AG09319 (cell line): ENCODE data around the gene KCNIP3.

ENCODE experiments used
- DNase-seq: peaks from one replicate; pipeline ENCODE4 v3.0.0-alpha.2; 2010; ENCODE audit warnings: low read depth; ENCODE audit errors: extremely low read depth
- TF ChIP-seq, protein P1 (sequence below): IDR thresholded peaks from 2 replicates; pipeline ENCODE4 v1.5.1; 2011; ENCODE audit warnings: low read depth, mild to moderate bottlenecking, inconsistent platforms, low read length, moderate library complexity

Gene KCNIP3

GRCh38 chr2:95296880-95297487 lies at the start of gene KCNIP3:
KCNIP3 (plus strand) TSS chr2:95297347; CDS start chr2:95297439, 92 bp downstream.
- TF ChIP-seq, protein P1, sequence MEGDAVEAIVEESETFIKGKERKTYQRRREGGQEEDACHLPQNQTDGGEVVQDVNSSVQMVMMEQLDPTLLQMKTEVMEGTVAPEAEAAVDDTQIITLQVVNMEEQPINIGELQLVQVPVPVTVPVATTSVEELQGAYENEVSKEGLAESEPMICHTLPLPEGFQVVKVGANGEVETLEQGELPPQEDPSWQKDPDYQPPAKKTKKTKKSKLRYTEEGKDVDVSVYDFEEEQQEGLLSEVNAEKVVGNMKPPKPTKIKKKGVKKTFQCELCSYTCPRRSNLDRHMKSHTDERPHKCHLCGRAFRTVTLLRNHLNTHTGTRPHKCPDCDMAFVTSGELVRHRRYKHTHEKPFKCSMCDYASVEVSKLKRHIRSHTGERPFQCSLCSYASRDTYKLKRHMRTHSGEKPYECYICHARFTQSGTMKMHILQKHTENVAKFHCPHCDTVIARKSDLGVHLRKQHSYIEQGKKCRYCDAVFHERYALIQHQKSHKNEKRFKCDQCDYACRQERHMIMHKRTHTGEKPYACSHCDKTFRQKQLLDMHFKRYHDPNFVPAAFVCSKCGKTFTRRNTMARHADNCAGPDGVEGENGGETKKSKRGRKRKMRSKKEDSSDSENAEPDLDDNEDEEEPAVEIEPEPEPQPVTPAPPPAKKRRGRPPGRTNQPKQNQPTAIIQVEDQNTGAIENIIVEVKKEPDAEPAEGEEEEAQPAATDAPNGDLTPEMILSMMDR = no peak
- no peak for DNase-seq

DNA sequence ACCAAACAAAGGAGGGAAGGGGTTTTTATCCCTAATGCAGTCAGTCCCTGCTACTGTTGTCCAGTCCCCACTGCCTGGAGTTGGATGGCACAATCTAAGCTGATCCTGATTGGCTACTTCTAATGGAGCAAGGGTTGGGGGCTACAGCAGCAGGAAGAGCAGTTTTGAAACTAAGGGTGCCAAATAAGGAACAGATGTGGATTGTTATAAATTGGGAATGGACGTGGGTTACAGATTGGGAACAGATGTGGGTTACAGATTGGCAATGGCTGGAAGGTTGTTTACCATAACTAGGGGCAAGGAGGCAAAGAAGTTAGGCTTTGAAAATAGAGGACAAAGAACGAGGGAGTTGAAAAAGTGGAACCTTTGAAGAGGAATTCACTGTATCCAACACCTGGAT lies 38.9 kb upstream of the KCNIP3 start:
- no peak for DNase-seq
- TF ChIP-seq, protein P1 = no peak

DNA sequence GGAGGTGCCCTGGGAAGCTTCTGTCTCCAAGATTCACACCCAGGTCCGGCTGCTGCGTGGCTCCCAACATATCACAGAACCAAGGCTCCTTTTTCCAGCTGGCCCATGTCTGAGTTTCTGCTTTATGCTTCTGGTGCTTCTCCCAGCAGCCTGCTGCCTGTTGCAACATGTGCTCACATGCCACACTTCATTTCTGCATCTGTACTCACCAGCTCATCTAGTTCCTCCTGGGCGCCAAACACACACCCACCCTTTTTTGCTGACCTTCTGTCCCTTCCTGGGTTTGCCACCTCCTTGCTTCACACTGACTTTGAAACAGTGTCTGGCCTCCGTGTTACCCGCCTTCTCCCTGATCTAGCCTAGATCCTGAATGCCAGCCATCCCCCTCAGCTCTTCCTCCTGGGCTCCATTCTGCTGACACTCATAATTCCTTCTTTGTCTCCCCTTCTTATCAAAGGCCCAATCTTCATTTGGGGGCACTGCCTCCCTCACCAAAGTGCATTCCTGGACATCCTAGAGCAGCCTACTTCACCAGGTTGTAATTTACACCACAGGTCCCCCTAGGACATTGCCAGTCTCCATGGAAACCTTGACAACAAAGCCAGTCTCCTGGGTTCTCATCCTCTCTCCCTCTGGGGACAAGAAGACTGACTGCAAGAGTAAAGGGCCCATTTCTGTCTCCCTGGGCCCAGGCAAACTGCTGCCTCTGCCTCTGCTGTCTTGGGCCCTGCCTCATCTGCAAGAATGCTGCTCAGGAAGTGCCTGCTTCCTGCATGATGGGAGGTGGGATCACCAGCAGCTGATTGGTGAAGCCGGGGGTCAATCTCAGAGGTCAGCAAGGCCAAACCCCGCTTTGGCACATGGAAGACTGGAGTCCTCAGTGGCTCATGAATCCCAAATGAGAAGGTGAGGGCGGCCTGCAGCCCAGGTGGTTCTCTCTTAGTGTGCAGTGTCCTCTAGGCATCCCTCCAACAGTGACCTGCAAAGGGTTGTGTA lies 36.8 kb upstream of the KCNIP3 start:
- DNase-seq = no peak
- TF ChIP-seq, protein P1 = no peak

- no peak for DNase-seq
- TF ChIP-seq, protein P1 = no peak
Measured at GRCh38 chr2:95261602-95262001, 35.5 kb upstream of the KCNIP3 start.

- no peak for DNase-seq
- TF ChIP-seq, protein P1 = no peak
Measured at GRCh38 chr2:95262896-95263542, 34.1 kb upstream of the KCNIP3 start.

DNA sequence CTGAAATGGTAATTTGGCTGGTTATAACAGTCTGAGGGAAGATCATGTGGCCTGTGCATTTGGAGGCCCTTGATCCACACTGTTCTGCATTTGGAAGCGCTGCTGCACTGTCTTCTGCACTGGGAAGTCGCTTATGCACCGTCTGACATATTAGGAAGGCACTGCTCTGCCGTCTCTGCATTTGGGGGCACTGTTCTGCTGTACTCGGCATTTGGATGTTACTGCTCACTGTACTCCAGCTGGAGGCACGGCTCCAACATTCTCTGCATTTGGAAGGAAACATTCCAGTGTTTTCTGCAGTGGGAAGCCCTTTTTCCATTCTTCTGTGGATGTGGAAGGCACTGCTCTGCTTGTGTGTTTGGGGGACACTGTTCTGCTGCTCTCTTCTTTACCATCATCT lies 32.5 kb upstream of the KCNIP3 start:
- DNase-seq = no peak
- TF ChIP-seq, protein P1 = no peak; the same call in none of the 2 replicates
